CD4-positive, alpha-beta T cell treated with Interleukin-1 beta for 1 hour (primary cell): ENCODE measurements around the gene LBHD2.
"Not testable (repeated sequence)": the region's sequence is repeated elsewhere in the genome, so short reads cannot be mapped to it uniquely, and the experiment has no call there.

Experiments used
- DNase-seq, 2 donors: peaks; one replicate each; pipeline ENCODE4 v3.0.0-alpha.2; 2020 to 2022

LBHD2 gene

DNA sequence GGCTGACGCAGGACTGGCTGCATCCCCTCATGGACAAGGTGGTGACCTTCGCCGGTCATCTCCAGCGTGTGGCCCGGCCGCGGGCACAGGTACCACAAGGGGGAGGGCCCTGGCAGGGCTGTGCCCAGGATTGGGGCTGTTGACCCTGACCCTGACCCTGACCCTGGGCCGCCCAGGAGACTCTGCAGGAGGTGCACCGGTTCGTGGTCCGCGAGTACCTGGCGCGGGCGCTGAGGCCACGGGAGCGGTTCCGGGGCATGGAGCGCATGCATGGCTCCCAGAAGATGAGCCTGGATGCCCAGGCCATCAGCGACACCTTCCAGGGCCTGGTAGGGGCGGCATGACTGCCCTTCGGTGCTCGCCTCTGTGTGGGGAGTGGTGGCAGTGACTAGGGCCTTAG, 23.4 kb downstream of the LBHD2 start:
- DNase-seq, result no peak

DNA sequence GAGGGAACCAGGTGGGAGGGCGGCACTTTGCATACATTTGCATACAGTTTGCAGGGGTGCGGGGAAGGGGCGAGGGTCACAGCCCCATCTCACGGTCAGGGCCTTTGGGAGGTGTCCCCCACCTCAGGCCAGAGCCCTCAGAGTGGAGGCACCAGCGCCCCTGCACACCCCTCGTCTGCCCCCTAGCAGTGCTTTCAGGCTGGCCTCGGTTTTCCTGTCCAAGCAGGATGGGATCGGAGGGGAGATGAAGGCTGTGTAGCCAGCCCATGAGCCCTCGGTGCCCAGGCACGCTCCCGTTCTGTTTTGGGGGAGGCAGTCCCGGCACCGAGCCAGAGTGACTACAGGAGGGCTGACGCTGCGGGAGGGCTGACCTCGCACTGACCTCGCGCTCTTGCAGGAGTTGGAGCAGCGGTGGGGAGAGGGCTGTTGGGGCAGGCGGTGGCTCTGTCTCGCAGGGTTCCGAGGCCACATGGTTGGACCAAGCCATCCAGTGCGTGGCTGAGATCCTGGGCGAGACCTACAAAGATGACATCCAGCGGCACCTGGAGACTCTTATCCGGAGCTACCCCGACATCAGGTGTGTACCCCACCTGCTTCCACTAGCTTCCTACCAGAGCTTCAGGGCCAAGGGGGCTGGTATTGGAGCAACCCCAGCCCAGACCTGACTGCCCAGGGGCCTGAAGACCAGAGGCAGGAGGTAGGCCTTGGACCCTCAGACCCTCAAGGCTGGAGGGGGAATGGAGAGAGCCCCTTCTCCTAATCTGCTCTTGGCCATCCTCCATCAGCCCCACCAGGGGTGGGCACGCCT, 24.1 kb downstream of the LBHD2 start:
- DNase-seq, result no peak

DNA sequence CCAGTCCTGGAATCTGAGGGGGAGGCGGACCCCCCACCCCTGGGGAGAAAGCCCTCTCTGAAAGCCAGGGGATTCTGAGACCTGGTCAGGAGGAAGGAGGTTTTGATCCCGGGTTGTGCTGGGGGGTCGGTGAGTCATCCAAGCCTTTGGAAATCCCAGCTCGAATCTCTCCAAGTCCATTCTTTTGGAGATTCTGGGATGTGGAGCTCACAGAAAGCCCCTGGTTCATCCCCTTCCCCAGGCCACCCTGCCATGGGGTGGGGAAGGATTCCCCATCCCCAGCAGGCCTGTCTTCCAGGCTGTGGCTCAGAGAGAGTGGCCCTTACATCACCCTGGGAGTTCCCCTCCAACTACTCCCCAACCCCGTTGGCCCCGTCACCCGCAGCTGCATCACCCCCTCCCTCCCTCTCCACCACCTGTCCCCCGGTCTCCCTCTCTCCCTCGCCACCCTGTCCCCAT, 24.8 kb downstream of the LBHD2 start:
- peak in 1 of 2 donors; percentile 70 for DNase-seq

DNA sequence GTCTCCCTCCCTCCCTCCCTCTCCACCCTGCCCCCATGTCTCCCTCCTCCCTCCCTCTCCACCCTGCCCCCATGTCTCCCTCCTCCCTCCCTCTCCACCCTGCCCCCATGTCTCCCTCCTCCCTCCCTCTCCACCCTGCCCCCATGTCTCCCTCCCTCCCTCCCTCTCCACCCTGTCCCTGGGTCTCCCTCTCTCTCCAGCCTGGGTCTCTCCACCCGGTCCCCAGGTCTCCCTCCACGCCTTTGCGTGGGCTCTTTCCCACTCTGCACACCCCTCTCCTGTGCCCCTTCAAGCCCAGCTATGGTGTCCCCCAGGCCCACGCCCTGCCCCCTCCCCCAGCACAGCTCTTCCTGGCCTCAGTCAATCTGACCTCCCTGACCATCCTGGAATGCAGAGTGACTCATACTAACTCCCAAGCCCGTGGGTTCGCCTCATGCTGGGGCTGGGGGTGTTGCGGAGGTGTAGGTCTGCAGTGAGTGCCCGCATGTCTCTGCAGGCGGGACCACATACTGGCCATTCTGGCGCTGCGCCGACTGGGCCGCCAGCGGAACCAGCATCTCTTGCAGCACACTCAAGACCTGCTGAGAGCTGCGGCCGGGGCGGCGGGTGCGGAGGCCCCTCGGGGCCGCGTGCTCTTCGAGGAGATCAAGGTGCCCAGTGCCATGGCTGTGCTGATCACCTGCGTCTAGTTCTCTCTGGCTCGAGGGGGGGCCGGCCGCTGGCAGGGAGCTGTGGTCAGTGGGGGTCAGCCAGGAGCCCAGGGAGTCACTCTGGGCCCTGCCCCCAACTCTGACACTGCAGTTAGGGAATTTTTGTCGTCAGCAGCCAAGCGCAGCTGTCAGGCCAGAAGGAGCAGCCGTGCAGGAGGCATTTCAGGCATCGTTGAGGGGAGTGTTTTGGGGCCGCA, 25.8 kb downstream of the LBHD2 start:
- no peak for DNase-seq

DNA sequence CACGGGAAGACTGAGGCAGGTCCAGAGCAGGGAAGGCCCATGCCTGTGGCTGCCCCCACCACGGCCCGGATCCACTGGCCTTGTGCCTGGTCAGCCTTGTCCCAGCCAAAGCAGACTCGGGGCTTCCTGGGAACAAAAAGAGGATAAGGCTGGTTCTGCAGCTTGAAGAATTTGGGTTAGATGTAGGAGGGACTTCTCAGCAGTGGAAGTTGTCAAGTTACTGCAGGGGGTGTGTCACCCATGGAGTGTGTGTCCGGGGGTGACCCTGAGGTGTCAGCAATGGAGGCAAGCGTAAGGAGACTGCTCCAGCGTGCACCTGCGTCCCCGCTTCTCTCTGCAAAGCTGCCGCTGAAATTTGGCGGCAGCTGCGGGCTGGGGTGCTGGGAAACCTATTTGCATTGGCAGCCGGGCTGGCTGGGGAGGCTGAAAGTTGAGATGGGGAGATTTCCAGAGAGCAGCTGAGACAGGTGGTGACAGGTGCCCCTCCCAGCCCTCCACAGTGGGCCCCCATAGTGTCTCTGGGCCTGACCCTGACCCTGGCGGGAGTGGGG, 26.7 kb downstream of the LBHD2 start:
- no peak for DNase-seq

DNA sequence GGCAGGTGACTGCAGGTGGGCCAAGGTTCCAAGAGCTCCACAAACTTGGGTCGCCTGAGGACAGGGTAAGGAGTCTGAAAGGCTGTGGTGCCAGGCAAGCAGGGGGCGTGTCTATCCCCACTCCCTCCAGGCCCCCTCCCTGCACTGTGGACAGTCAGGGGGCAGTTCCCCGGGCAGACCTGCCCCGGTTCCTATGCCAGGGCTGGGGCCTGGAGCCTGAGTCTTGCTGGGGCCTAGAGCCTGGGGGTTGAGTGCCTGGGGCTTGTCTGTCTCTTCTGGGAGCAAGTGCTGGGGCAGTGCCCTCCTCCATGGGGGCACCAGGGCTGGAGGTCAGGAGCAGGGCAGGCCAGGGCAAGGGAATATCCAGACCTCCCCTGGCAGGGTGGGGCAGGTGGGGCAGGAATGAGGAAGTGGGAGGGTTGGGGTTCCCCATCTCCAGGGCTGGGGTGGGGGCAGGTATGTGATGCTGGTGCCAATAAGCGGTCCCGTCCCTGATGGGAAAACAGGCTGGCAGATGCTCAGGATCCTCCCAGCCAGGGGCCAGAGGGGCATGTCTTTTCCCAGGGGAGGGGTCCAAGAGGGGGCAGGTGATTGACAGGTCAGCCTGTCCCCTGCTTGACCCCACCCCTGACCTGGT, 27.3 kb downstream of the LBHD2 start:
- peak in 1 of 2 donors; percentile 41 for DNase-seq

DNA sequence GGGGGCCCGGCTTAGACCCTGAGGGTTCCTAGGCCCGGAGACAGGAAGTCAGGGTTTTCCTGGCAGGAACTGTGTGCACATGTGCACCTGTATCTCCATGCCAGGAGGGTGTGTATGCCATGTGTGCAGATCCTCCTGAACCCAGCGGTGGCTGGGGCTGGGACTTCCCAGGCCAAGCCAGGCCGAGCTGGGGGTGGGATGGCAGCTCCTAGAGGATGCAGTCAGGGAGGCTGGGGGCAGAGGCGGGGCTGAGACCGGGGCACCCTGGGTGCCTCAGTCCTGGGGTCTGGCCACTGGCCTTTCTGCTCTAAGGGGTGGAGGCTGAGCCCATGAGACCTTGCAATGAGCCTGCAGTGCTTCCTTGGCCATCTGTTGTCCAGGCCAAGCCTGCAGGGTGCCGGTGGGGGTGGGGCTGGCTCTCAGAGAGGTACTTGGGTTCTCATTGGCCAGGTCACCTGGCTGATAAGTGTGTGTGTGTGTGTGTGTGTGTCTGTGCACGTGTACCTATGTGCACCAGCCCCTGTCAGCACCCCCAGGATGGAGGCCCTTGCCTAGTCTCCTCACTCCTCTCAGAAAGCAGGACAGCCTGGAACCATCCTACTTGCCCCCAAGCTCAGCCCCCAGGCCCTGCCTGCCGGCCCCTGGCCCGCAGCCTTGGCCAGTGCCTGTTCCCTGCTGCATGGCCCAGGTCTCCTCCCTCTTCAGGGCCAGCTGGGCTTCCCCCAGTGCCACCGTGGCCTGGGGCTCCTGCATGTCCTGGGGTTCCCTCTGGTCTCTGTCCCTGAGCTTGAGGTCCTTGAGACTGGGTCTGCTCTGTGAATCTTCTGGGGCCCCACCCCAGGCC, 28.6 kb downstream of the LBHD2 start:
- no peak for DNase-seq

DNA sequence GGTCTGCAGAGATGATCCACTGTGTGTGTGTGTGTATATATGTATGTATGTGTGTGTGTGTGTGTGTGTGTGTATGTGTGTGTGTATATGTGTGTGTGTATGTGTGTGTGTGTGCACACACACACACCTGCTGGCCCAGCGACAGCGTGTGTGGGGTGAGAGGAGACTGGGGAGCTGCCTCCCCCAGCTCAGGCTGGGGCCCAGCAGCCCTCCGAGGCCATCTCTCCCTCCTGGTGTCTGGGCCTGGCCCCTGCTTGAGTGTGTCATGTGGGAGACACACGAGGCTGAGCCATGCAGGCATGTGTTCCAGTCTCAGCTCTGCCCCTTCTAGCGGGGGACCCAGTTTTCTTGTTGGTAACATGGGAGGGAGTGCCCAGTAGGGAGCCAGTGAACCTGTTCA, 29.3 kb downstream of the LBHD2 start:
- no peak for DNase-seq

DNA sequence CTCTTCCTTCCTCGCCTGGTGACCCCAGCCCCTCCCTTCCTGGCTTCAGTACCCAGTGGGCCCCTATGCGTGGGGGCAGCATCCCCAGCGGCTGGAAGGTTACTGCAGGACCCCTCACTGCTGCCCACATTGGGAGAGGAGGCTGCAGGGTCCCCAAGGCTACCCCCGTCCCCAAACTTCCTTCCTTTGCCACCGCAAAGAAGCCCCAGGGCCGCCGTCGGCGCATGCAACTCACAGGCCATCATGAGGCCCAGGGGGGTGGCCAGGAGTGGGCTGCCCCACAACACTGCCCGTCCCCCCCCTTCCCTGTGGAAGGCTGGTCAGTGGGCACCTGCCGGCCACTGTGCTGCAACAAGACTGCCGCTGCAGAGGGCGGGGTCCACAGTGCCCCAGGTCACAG, 29.8 kb downstream of the LBHD2 start:
- DNase-seq, result no peak

DNA sequence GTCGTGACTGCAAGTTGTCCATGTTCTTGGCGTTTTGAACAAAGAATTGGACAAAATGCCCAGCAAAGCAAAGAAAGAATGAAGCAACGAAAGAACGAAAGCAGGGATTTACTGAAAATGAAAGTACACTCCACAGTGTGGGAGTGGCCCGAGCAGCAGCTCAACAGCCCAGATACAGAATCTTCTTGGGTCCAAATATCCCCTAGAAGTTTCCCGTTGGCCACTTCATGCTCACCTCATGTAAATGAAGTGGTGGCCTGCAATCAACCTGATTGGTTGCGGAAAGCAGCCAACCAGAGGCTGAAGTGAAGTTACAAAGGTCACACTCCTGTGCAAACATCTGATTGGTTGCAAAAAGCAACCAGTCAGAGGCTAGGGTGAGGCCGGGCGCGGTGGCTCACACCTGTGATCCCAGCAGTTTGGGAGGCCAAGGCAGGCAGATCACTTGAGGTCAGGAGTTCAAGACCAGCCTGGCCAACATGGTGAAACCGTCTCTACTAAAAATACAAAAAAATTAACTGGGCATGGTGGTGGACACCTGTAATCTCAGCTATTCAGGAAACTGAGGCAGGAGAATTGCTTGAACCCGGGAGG, 31.2 kb downstream of the LBHD2 start:
- peak in 1 of 2 donors; percentile 10 for DNase-seq

DNA sequence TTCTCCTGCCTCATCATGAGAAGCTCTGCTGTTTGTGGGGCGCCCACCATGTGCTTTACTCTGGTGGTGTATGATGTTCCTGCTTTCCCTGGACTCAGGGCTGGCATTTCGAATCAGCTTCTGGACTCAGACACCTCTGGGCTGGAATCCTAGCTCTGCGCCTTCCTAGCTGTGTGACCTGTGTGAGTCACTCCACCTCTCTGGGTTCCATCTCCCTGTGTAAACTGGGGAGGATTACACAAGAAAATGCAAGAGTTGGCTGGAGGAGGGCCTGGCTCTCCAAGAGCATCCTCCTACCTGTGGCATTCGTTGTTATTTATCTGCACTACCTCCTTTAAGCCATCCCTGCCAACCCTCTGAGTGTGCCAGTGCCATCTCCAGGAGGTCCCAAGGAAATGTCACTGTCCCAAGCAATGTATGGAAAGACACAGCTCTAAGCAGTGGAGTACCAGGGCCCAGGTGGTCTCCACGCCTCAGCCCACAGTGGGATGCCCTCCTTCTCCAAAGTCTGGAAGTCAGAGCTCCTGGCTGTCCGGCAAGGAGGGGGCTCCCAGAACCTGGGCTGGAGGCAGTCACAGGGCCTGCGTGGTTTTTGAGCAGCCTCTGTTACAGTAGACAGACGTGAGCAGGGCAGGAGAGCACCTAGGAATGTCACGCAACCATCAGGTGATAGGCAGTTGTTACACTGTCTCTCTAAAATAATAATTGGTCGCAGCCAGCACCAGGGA, 32.0 kb downstream of the LBHD2 start:
- no peak for DNase-seq

DNA sequence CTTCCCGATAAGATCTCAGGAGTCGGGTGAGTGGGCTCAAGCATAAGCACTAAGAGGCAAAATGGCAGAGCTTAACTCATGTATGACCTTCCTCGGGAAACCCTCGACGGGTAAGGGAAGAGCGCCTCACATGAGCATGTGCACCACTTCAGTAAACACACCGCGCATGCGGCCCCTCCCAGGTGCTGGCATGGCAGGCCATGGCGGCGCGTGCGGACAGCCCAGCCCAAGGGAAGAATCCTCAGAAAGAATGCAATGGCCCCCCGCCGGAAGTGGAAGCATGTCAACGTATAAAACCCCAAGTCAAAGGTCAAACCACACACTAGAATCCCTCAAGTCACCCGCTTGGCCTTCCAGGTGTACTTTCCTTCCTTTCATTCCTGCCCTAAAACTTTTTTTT, 32.6 kb downstream of the LBHD2 start:
- no peak for DNase-seq

DNA sequence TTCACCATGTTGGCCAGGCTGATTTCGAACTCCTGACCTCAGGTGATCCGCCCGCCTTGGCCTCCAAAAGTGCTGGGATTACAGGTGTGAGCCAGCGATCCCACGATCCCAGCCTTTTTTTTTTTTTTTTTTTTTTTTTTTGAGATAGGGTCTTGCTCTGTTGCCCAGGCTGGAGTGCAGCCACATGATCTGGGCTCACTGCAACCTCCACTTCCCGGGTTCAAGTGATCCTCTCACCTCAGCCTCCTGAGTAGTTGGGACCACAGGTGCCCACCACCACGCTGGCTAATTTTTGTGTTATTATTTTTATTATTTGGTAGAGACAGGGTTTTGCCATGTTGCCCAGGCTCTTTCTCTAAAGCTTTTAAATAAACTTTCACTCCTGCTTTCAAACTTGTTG, 33.5 kb downstream of the LBHD2 start:
- DNase-seq, result not testable (repeated sequence)

DNA sequence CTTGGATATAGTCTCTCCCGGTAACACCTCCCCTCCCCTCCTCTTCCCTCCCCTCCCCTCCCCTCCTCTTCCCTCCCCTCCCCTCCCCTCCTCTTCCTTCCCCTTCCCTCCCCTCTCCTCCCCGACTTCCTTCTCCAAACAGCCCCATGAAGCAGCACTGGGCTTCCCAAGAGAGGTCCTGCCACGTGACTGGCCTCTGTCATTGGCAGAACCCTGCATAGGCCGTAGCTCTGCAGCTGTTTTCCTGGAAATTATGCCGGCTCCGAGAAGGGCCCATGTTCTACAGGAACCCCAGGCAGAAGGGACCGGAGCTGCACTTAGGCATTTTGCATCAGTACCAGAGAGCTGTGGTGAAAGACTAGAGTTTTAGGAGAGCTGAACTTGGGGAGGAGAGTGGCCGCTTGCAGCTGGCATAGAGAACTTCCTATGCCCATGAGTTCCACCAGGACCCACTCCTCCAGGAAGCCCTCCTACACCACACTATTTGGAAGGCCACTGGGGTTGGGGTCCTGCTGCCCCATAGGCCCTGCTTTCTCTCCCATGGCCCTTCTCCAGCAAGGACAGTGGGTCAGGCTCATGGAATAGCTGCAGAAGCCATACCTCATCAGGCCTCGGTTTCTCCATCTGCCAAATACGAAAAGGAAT, 34.1 kb downstream of the LBHD2 start:
- DNase-seq, result peak in 1 of 2 donors; percentile 39

DNA sequence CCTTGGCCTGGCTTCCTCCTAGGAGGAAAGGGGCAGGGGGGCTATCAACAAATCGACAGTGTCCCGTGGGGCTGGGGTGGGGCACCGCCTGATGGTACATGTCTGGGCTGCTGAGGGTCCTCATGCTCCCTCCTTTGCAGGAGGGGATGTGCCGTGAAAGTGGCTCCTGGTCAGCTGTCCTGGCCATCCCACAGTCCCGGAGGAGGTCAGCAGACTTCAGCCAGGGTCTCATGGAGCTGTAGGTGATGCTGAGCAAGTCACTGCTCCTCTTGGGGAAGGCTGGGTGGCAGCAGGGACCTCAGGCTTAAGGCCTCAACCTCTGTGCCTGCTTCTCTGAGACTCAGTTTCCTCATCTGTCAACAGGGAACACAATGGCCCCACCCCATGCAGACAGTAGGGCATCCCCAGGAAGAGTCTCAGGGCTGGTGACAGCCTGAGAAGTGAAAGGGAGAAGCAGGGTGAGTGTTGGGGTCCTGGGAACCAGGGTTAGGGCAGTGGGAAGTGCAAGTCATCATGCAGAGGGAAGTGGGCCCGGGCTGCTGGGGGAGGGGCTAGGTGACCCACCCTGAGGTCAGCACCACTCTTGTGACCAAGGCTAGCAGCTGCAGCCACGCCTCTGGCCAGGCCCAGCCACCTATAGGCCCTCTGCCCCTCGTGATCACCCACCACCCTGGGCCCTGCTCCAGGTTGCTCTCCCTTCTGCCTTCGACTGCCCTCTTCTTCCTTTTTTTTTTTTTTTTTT, 34.8 kb downstream of the LBHD2 start:
- DNase-seq, result peak; percentile 30 to 86

DNA sequence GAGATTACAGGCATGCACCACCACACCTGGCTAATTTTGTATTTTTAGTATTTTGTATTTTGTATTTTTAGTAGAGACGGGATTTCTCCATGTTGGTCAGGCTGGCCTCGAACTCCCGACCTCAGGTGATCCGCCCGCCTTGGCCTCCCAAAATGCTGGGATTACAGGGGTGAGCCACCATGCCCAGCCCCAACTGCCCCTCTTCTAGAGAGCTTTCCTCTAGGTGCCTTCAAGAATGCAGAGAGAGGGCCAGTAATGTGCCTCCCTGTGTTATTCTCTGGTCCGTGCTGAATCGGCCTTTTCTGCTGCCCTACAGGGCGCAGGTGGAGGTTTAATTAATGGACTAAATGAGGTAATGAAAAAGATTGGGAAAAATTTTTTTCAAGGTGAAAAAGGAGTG, 35.5 kb downstream of the LBHD2 start:
- DNase-seq, result not testable (repeated sequence)

DNA sequence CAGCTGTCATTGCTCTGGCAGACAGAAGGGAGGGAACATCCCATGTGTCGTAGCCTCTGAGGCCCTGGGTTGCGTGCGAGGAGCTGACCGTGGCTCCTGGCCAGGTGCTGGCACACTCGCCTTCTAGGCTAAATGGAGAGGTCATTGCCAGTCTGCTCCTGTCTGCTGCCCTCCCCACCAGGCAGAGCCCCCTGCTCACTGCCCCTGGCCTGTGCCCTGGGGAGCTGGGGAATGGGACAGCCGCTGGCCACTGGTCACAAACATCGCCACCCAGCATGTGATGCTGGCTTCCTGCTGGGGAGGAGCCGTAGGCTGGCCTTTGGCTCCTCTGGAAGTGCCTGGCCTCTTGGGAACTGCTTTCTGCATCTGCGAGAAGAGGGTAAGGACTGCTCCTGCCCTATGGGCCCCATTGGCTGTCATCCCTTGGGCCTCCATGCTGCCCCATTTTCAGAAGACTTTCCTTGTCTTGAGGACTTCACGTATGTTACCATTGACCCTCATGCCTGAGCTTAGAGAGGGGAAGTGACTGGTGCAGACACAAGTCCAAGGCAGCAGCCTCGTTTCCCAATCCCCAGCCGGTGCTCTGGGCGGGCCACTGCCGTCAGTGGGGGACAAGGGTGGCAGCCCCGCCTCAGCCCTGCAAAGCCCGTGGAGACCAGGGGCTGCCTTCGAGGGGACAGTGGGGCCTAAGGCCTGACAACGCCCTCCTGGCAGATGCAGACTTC, 37.3 kb downstream of the LBHD2 start:
- peak in 1 of 2 donors; percentile 49 for DNase-seq

DNA sequence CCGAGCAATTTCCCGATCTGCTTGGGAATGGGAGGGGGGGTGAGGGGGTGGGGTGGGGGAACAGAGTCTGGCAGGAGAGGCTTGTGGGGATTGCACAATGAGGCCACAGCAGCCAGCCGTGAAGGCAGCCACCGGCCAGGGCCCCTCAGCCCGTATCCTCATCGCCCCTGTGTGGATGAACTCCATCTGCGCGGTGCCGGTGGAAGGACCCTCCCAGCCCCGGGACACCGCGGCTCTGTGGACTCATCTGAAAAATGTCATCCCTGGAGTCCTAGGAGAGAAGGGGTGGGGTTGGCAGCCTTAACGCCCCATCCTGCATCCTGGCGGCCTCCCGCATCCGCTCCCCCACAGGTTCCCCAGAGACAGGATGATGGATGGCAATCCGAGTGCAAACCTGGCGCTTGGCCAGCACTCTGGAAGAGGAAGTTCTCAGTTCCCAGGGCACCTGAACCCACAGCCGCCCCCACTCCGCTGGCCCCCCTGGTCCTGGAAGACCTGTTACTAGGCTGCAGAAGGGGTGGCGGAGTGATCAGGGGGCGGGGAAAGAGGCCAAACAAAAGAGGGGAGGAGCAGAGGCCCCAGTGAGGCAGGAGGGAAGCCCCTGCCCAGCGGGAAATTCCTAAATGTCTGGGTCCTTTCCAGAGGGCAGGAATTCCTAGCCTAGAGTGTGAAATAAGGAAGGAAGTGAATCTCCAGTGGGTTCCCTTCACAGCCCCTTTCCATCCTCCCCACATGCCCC, 38.0 kb downstream of the LBHD2 start:
- peak in 1 of 2 donors; percentile 60 for DNase-seq
